ENCODE results near the gene CD320. TPM values are rescaled to one million over a fixed set of nuclear protein-coding genes. Genes with fewer than 3 reads are reported as not detected.

CD320 gene
- total and polyA plus RNA-seq, 2 donors (not counting 1 experiment from before 2014, with no cell fraction given): 30.5 to 32.6 TPM

GRCh38 chr19:8304841-8305621 is 3.1 kb downstream of the CD320 start:
- Histone ChIP-seq H3K36me3 (replicated peaks in 1 of 2; ENCODE audit: control extremely low read depth in 1 of 2, control insufficient read depth in 1 of 2, extremely low read depth in 1 of 2, insufficient read depth in 2 of 2, low read length in 1 of 2) (peaks cover 0 to 4% of the 10 kb centered on the region in 2 experiments), H3K9ac (ENCODE audit: low read length) (no peak overlapping the region), H4K20me1 (ENCODE audit: control insufficient read depth, insufficient read depth, low read length, poor library complexity, severe bottlenecking) (peaks cover 6% of the 10 kb centered on the region), H3K27ac (ENCODE audit: low read length in 2 of 2) (no peak overlapping the region), H3K4me1 (ENCODE audit: control insufficient read depth in 2 of 2, insufficient read depth in 2 of 2, low read length in 2 of 2) (peaks cover 7 to 18% of the 10 kb centered on the region in 2 donors), H3K9me3 (ENCODE audit: control extremely low read depth in 1 of 3, control insufficient read depth in 2 of 3, insufficient read depth in 1 of 3, low read length in 2 of 3) (no peaks in the 10 kb centered on the region), H3K27me3 (replicated peaks in 1 of 4; ENCODE audit: control extremely low read depth in 1 of 4, control insufficient read depth in 3 of 4, insufficient read depth in 4 of 4, low read length in 3 of 4) (no peaks in the 10 kb centered on the region), H2AFZ (ENCODE audit: insufficient read depth, low read depth, low read length, poor library complexity, severe bottlenecking) (no peak overlapping the region), H3K4me3 (ENCODE audit: control extremely low read depth in 1 of 5, extremely low read depth in 1 of 5, insufficient read depth in 1 of 5, low read depth in 2 of 5, low read length in 4 of 5) (no peak overlapping the region), H3K4me2 (replicated peaks; ENCODE audit: low read depth, low read length, poor library complexity, severe bottlenecking) (no peak overlapping the region), H3K79me2 (ENCODE audit: control insufficient read depth, insufficient read depth, low read length) (peaks cover 12% of the 10 kb centered on the region)
- TF ChIP-seq, protein P1, sequence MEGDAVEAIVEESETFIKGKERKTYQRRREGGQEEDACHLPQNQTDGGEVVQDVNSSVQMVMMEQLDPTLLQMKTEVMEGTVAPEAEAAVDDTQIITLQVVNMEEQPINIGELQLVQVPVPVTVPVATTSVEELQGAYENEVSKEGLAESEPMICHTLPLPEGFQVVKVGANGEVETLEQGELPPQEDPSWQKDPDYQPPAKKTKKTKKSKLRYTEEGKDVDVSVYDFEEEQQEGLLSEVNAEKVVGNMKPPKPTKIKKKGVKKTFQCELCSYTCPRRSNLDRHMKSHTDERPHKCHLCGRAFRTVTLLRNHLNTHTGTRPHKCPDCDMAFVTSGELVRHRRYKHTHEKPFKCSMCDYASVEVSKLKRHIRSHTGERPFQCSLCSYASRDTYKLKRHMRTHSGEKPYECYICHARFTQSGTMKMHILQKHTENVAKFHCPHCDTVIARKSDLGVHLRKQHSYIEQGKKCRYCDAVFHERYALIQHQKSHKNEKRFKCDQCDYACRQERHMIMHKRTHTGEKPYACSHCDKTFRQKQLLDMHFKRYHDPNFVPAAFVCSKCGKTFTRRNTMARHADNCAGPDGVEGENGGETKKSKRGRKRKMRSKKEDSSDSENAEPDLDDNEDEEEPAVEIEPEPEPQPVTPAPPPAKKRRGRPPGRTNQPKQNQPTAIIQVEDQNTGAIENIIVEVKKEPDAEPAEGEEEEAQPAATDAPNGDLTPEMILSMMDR (IDR thresholded peaks at IDR 0.05): no peak
- no peak for TF ChIP-seq EZH2 (IDR thresholded peaks at IDR 0.05; ENCODE audit: borderline replicate concordance, insufficient read depth, low read depth, low read length, poor library complexity, severe bottlenecking)
- ChIA-PET CTCF (no interaction called here), POLR2A (no interaction called here)
- ATAC-seq (ENCODE audit: low read depth): no peak
- WGBS (ENCODE audit: insufficient coverage): 91% methylated on average over 33 of the region's 33 CpGs
- Mint-ChIP-seq H3K27me3 (no peaks in the 10 kb centered on the region), H3K9me3 (ENCODE audit: insufficient read depth) (no peaks in the 10 kb centered on the region), H3K27ac (no peak overlapping the region), H3K4me3 (no peak overlapping the region), H3K4me1 (peaks cover 24% of the 10 kb centered on the region)
- intact Hi-C loops (cut with micrococcal nuclease): loop anchor here (10.0 kb wide), 1 partner anchor 1110 kb away; no protein-coding TSS in a partner anchor
- no peak for DNase-seq

- Histone ChIP-seq H3K4me1 (ENCODE audit: control insufficient read depth in 2 of 2, insufficient read depth in 2 of 2, low read length in 2 of 2) (peaks cover 6 to 8% of the 10 kb centered on the region in 2 donors), H3K27me3 (replicated peaks in 1 of 4; ENCODE audit: control extremely low read depth in 1 of 4, control insufficient read depth in 3 of 4, insufficient read depth in 4 of 4, low read length in 3 of 4) (no peaks in the 10 kb centered on the region), H3K36me3 (replicated peaks in 1 of 2; ENCODE audit: control extremely low read depth in 1 of 2, control insufficient read depth in 1 of 2, extremely low read depth in 1 of 2, insufficient read depth in 2 of 2, low read length in 1 of 2) (no peaks in the 10 kb centered on the region), H3K4me3 (ENCODE audit: control extremely low read depth in 1 of 5, extremely low read depth in 1 of 5, insufficient read depth in 1 of 5, low read depth in 2 of 5, low read length in 4 of 5) (no peak overlapping the region), H4K20me1 (ENCODE audit: control insufficient read depth, insufficient read depth, low read length, poor library complexity, severe bottlenecking) (no peaks in the 10 kb centered on the region), H3K9ac (ENCODE audit: low read length) (no peak overlapping the region), H2AFZ (ENCODE audit: insufficient read depth, low read depth, low read length, poor library complexity, severe bottlenecking) (no peak overlapping the region), H3K4me2 (replicated peaks; ENCODE audit: low read depth, low read length, poor library complexity, severe bottlenecking) (no peak overlapping the region), H3K27ac (ENCODE audit: low read length in 2 of 2) (no peak overlapping the region), H3K79me2 (ENCODE audit: control insufficient read depth, insufficient read depth, low read length) (peaks cover 11% of the 10 kb centered on the region), H3K9me3 (ENCODE audit: control extremely low read depth in 1 of 3, control insufficient read depth in 2 of 3, insufficient read depth in 1 of 3, low read length in 2 of 3) (no peaks in the 10 kb centered on the region)
- H3K4me3 Mint-ChIP-seq: no peak overlapping the region
- no peak for TF ChIP-seq EZH2 (IDR thresholded peaks at IDR 0.05; ENCODE audit: borderline replicate concordance, insufficient read depth, low read depth, low read length, poor library complexity, severe bottlenecking)
- TF ChIP-seq, protein P1 (IDR thresholded peaks at IDR 0.05): no peak
- H3K9me3 Mint-ChIP-seq (ENCODE audit: insufficient read depth): no peaks in the 10 kb centered on the region
- ChIA-PET POLR2A (no interaction called here), CTCF (no interaction called here)
- peaks cover 11% of the 10 kb centered on the region for H3K4me1 Mint-ChIP-seq
- DNase-seq (no peak), ATAC-seq (ENCODE audit: low read depth) (no peak)
- intact Hi-C loops (cut with micrococcal nuclease): loop anchor here (10.0 kb wide), 1 partner anchor 1108 kb away; no protein-coding TSS in a partner anchor
- no peaks in the 10 kb centered on the region for H3K27me3 Mint-ChIP-seq
- no peak overlapping the region for H3K27ac Mint-ChIP-seq
- 100% methylated on average over 4 of the region's 7 CpGs for WGBS (ENCODE audit: insufficient coverage)
Observed at GRCh38 chr19:8302734-8303133, 5.4 kb downstream of the CD320 start.

Data from B cell (primary cell).